AG10803 (cell line): ENCODE measurements around the gene ASTN1.
A peak's percentile ranks its signal among the peaks of the same experiment; 100 is the strongest.

ENCODE experiments used
- DNase-seq: peaks from one replicate; pipeline ENCODE4 v3.0.0; 2010; ENCODE audit warnings: low read depth
- H3K4me3 ChIP-seq: 2 replicates; pipeline ENCODE4 v1.5.1; 2011; ENCODE audit warnings: mild to moderate bottlenecking, low read length, control low read depth
- TF ChIP-seq, protein P1 (sequence below): conservative IDR thresholded peaks from 2 replicates; pipeline ENCODE4 v1.5.1; 2011; ENCODE audit warnings: mild to moderate bottlenecking, low read length, control low read depth, inconsistent platforms

ASTN1 gene

DNA sequence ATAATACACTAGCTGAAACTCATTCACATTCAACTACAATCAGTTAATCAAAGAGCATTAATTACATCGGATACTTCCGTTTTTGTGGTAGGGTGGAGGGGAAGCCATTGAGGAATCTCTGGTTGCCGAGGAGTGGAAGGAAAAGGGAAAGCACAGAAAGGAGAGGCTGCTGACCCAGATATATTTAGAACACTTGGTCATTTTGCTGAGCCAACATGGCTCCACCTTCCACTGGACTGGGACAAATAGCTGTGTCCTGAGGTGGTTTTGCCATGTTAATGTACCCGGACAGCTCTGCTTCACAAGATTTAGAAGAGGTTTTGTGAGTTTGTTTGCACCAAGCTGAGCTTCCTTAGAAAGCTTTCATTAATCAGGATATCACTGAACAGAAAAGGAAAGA, 26.2 kb downstream of the ASTN1 start:
- no peak for DNase-seq
- TF ChIP-seq, protein P1, sequence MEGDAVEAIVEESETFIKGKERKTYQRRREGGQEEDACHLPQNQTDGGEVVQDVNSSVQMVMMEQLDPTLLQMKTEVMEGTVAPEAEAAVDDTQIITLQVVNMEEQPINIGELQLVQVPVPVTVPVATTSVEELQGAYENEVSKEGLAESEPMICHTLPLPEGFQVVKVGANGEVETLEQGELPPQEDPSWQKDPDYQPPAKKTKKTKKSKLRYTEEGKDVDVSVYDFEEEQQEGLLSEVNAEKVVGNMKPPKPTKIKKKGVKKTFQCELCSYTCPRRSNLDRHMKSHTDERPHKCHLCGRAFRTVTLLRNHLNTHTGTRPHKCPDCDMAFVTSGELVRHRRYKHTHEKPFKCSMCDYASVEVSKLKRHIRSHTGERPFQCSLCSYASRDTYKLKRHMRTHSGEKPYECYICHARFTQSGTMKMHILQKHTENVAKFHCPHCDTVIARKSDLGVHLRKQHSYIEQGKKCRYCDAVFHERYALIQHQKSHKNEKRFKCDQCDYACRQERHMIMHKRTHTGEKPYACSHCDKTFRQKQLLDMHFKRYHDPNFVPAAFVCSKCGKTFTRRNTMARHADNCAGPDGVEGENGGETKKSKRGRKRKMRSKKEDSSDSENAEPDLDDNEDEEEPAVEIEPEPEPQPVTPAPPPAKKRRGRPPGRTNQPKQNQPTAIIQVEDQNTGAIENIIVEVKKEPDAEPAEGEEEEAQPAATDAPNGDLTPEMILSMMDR, result no peak
- H3K4me3 ChIP-seq, result no peak overlapping the region

DNA sequence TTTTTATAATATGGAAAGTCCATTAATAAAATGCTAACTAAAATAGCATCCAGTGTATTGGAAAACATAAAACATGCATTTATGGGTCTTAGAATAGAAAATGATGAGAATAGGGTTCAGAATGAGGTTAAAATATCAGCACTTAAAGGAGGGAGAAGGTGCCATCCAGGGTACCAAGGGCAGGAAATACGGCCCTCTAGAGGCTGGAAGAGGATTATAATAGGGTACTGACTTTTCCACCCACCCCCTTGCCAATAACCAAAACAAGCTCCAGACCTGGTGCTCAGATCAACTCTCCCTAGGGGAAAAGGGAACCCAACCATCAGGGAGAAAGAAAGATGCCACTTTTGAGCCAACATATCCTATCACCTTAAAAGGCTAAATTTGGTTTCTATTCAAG, 26.7 kb downstream of the ASTN1 start:
- no peak overlapping the region for H3K4me3 ChIP-seq
- DNase-seq, result no peak
- TF ChIP-seq, protein P1, result no peak

DNA sequence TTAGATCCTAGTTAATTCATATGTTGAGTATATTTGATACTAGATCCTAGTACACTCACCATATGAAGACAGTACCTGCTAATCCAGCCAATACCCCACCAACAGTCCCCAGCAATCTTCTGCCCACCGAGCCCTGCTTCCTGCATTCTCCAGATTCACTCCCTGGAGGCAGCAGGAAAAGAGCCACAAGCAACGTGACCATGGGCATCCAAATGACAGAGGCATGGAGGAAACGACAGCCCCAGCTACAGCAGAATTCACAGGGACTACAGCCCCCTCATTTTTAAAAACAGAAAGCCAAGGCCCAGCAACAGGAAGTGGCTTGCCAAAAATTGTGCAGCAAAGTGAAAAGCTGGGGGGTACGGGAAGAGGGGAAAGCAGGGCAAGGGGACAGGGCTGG, 29.3 kb downstream of the ASTN1 start:
- DNase-seq, result no peak
- TF ChIP-seq, protein P1, result no peak
- no peak overlapping the region for H3K4me3 ChIP-seq

DNA sequence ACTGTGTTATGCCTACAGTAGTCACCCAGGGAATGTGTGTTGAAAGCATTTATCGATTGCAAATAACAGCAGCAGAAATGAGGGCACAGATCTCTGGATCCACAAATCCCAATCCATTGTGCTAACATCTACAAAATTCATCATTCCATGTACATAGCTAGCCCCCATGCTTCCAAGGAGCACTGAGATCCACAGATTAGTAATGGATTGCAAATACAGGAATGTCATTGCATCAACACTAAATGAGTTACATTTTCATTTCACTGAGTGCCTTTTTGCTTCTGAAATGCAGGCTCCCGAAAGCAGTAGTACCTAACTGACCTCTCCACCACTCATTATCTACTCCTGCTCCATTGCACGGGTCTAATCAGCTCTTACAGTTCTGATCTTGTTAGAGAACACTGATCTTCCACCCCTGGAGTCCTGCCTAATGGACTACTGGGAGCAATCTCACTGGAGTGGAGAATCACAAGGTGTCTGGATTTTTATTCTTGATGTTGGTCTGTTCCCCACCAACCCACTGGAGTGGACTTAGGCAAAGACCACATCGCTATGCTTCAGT, 30.5 kb downstream of the ASTN1 start:
- no peak overlapping the region for H3K4me3 ChIP-seq
- TF ChIP-seq, protein P1, result no peak

DNA sequence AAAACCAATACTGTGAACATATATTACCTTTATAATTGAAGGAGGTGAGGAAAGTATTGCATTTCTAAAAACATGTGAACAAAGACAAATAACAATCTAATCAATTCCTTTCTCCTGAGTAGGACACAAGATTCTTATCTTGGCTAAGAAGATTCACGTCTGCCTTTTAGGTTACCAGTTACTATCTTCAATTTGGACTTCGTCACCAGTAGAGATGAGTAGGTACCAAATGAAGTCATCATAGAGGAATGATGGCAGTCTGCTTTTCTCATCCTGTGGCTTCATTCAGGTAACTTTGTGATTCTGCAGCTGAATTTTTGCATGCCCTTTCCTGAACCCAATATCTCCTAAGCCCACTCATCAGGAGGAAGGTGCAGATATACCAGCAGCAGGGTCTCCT, 32.4 kb downstream of the ASTN1 start:
- no peak overlapping the region for H3K4me3 ChIP-seq
- no peak for DNase-seq
- TF ChIP-seq, protein P1, result no peak

More for the DNA sequence above, 30.5 kb downstream of the ASTN1 start:
- peak; percentile 2 for DNase-seq

DNA sequence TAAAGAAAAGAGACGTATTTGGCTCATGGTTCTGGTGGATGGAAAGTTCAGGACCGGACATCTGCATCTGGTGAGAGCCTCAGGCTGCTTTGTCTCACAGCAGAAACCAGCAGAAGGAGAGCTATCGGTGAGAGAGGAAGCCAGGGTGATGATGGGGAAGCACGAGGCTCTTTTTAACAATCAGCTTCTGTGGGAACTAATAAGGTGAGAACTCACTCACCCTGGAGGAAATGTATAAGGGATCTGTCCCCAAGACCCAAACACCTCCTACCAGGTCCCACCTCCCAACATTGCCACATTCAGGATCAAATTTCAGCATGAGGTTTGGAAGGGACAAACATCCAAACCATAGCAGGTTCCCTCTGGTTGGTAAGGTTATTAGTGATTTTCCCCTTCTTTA, 32.8 kb downstream of the ASTN1 start:
- TF ChIP-seq, protein P1, result no peak
- no peak overlapping the region for H3K4me3 ChIP-seq
- DNase-seq, result no peak

DNA sequence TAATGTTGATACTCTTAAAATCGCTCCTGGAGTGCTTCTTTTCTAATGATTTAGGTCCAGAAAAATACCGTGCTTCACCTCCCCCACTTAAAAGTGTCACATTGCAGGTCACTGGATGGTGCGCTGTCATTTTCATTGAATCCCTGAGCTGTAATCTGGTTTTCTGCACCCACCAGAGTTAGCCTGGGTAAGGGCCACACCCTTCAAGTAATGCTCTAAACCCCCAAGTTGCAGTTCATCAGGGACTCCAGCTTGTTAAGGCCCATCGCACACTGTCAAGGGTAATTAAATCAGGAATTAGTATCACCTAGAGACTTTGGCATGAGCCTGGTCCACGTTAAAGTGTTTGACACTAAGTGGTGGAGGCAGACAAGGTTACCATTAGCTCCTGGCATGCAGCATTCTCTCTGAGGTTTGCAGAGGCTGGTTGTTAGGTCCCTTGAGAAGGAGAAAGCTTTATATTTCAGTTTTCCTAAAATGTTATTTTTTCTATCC, 34.0 kb downstream of the ASTN1 start:
- H3K4me3 ChIP-seq, result no peak overlapping the region
- TF ChIP-seq, protein P1, result no peak
- no peak for DNase-seq
